GM23248 (cell line): Measurements from ENCODE around the gene COL13A1.

Experiments
- EZH2 ChIP-seq: fragments of 200-600 bp; sonication (generic); IDR thresholded peaks from 2 replicates; pipeline ENCODE4 v1.6.1; 2018; ENCODE audit warnings: antibody characterized with exemption, mild to moderate bottlenecking; ENCODE audit not compliant: insufficient read depth, poor library complexity, severe bottlenecking
- EZH2phosphoT487 ChIP-seq: fragments of 200-600 bp; sonication (generic); IDR thresholded peaks from 2 replicates; pipeline ENCODE4 v1.6.1; 2018; ENCODE audit warnings: antibody characterized with exemption, moderate library complexity, mild to moderate bottlenecking, low read depth; ENCODE audit not compliant: insufficient read depth

DNA sequence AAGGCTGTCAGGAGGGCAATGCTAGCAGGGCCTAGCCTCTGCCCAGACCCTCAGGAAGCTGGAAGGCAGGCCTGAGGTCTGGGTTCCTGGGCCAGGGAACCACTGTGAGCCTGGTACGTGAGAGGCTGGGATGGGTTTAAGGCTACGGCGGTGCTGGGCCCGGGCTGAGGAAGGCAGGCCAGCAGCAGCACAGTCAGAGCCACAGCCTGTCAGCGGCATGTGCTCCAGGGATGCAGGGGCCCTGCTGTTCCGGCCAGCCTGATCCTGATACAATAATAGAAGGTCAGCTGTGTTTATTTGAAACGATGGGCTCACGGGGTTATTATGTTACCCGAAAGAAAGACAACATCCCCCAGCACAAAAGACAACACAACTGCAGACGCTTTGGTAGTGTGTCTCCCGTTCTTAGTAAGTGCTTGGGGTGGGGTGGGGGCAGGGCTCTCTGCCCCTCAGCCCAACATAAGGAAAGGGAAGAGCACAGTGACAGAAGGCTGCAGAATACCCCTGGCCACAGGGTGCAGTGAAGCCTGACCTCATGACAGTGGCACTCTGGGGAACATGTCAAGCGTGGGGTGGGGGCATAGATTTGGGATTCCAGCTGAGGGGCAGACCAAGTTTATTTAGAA, 95.0 kb downstream of the COL13A1 start:
- no peak for TF ChIP-seq EZH2
- TF ChIP-seq EZH2phosphoT487, result no peak
